ENCODE results near the gene DNPEP. TPM values are rescaled to one million over a fixed set of nuclear protein-coding genes. Genes with fewer than 3 reads are reported as not detected.

Gene DNPEP
- total and polyA plus RNA-seq, 8 donors = 41.6 to 86.4 (median 68.7) TPM

DNA sequence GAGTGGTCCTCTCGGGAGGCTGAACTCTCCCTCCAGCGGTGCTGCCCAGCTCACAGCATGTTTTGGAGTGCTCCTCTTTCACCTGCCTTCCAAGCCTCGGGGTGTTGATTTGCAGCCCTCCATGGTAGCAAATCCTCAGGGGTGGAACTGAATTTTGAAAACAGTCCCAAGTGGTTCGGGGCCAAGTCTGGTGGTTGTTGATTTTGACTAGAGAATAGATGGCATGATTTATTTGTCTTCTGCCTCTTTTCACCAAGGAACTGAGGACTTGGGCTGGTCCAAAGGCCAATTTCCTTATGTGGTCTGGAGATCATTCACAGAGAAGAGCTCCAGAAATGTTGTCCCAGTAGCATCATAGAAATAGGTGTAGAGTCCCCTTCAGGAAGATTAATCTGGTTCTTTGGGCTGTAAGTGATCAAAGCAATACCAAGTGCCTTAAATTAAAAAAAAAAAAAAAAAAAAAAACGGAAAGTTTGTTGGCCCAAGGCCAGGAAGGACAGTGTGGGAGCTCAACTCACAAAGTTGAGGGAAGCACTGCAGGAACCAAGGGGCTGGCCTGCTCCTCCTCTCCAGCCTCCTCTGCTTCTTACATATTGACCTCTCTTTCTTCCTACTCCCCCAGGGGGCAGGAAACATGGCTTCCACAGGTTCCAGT, 28.0 kb upstream of the DNPEP start:
- DNase-seq (no peak), ATAC-seq (no peak)
- intact Hi-C loops (cut with DNase I) = no loop called here
- no peak overlapping the region for H3K4me3 ChIP-seq
- no peaks in the 10 kb centered on the region for H3K9me3 ChIP-seq
- H3K4me1 ChIP-seq = peaks cover 0 to 14% of the 10 kb centered on the region in 2 donors
- no peaks in the 10 kb centered on the region for H3K36me3 ChIP-seq
- H3K27me3 ChIP-seq = peaks cover 14 to 80% of the 10 kb centered on the region in 2 donors
- no peak overlapping the region for H3K27ac ChIP-seq
- TF ChIP-seq, protein P1, sequence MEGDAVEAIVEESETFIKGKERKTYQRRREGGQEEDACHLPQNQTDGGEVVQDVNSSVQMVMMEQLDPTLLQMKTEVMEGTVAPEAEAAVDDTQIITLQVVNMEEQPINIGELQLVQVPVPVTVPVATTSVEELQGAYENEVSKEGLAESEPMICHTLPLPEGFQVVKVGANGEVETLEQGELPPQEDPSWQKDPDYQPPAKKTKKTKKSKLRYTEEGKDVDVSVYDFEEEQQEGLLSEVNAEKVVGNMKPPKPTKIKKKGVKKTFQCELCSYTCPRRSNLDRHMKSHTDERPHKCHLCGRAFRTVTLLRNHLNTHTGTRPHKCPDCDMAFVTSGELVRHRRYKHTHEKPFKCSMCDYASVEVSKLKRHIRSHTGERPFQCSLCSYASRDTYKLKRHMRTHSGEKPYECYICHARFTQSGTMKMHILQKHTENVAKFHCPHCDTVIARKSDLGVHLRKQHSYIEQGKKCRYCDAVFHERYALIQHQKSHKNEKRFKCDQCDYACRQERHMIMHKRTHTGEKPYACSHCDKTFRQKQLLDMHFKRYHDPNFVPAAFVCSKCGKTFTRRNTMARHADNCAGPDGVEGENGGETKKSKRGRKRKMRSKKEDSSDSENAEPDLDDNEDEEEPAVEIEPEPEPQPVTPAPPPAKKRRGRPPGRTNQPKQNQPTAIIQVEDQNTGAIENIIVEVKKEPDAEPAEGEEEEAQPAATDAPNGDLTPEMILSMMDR (IDR thresholded peaks at IDR 0.05) = no peak

DNA sequence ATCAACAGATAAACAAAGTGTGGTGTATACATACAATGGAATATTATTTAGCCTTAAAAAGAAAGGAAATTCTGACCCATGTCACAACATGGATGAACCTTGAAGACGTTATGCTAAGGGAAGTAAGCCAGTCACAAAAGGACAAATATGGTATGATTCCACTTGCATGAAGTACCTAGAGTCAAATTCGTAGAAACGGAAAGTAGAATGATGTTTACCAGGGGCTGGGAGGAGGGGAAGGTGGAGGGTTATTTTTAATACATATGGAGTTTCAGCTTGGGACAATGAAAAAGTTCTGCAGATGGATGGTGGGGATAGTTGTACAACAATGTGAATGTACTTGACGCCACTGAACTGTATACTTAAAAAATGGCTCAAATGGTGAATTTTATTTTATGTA, 27.1 kb upstream of the DNPEP start:
- peaks cover 14 to 72% of the 10 kb centered on the region in 2 donors for H3K27me3 ChIP-seq
- no peak overlapping the region for H3K27ac ChIP-seq
- intact Hi-C loops (cut with DNase I) = no loop called here
- H3K36me3 ChIP-seq = no peaks in the 10 kb centered on the region
- no peak overlapping the region for H3K4me3 ChIP-seq
- TF ChIP-seq, protein P1 (IDR thresholded peaks at IDR 0.05) = no peak
- no peaks in the 10 kb centered on the region for H3K9me3 ChIP-seq
- peaks cover 0 to 14% of the 10 kb centered on the region in 2 donors for H3K4me1 ChIP-seq
- ATAC-seq (no peak), DNase-seq (no peak)

DNA sequence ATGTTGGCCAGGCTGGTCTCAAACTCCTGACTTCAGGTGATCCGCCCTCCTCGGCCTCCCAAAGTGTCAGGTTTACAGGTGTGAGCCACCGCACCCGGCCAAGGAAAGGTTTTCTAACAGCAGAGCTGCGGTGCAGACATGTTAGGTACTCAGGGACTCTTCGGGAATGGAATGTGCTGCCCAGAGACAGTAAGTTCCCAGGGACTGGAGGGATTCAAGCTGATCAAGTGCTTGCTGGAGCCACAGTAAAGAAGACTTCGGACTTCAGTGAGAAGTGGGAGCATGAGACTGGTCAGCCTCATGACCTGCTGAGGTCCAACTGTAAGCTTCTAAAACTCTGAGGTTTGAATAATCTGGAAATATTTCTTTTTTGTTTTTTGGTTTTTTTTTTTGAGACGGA, 22.7 kb upstream of the DNPEP start:
- intact Hi-C loops (cut with DNase I) = no loop called here
- Histone ChIP-seq H3K4me3 (no peak overlapping the region), H3K27ac (no peak overlapping the region), H3K9me3 (no peaks in the 10 kb centered on the region), H3K4me1 (no peaks in the 10 kb centered on the region), H3K36me3 (no peaks in the 10 kb centered on the region), H3K27me3 (peaks cover 0 to 43% of the 10 kb centered on the region in 2 donors)
- TF ChIP-seq, protein P1 (IDR thresholded peaks at IDR 0.05) = no peak
- DNase-seq (no peak), ATAC-seq (no peak)

DNA sequence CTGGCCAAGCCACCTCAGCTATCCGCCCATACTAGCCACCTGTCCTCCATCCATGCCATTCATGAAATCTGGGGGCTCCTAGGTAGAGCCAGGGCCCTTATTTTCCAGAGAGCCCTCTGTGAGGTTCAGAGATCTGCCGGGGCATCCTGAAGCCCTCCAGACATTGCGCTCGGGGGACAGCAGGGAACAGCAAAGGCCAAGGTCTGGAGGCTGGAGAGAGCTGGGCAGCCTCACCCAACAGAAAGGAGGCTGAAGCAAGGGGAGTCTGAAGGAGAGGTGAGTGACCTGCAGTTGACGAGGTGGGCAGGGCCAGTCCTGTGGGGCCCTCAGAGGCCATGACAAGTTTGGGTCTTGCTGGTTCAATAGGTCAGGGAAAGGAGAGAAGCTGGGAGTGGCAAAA, 21.9 kb upstream of the DNPEP start:
- Histone ChIP-seq H3K9me3 (no peaks in the 10 kb centered on the region), H3K27ac (no peak overlapping the region), H3K27me3 (peaks cover 0 to 43% of the 10 kb centered on the region in 2 donors), H3K4me3 (no peak overlapping the region), H3K4me1 (no peaks in the 10 kb centered on the region), H3K36me3 (no peaks in the 10 kb centered on the region)
- DNase-seq (no peak), ATAC-seq (no peak)
- intact Hi-C loops (cut with DNase I) = no loop called here
- TF ChIP-seq, protein P1 (IDR thresholded peaks at IDR 0.05) = no peak

DNA sequence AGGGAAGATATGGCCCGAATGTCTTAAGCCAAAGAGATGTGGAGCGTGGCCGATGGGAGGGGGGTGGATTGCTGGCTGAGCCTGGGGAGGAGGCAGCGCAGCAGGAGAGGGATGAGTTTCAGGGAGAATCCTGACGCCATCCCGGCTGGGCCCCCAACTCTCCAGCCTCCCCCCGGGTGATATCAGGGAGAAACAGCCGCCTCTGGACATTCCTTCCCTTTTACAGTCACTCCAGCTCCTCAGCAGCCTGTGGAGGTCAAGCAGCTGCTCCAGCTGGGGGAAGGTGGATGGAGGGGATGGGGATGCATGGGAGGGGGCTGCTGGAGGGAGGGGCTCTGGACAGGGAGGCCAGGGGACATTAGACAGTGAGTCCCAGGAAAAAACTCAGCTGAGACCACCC, 20.9 kb upstream of the DNPEP start:
- Histone ChIP-seq H3K27ac (no peak overlapping the region), H3K4me1 (no peaks in the 10 kb centered on the region), H3K36me3 (no peaks in the 10 kb centered on the region), H3K4me3 (no peak overlapping the region), H3K9me3 (no peaks in the 10 kb centered on the region), H3K27me3 (peaks cover 0 to 45% of the 10 kb centered on the region in 2 donors)
- intact Hi-C loops (cut with DNase I) = no loop called here
- TF ChIP-seq, protein P1 (IDR thresholded peaks at IDR 0.05) = no peak
- DNase-seq = no peak
- ATAC-seq = no peak

Data from left lung (tissue), 10 donors.